Activated CD8-positive, alpha-beta memory T cell treated with anti-CD3 and anti-CD28 coated beads for 4 hours (primary cell): Measurements from ENCODE around the gene LHCGR.
"Not testable (repeated sequence)": the region's sequence is repeated elsewhere in the genome, so short reads cannot be mapped to it uniquely, and the experiment has no call there.

Experiments
- DNase-seq, 2 donors: peaks; one replicate each; pipeline ENCODE4 v3.0.0-alpha.2; 2020; ENCODE audit warnings: low read depth in 2 of 2

LHCGR gene

DNA sequence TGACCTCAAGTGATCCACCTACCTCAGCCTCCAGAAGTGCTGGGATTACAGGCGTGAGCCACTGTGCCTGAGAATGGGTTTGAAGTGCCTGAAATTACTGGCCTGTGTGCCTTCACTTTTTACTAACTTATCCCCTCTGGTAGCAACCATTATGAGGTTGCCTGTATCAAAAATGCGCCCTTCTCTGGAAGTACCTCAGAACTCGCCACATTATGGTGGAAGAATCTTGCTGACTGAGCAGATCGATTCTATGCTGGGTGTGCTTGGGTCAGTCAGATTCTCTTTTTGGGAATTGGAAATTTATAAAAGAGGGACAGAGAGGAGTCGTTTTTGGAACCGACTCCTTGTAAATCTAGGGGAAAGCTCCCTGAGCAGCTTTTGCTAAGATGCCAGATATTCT lies 8.2 kb downstream of the LHCGR start:
- DNase-seq, result no peak

DNA sequence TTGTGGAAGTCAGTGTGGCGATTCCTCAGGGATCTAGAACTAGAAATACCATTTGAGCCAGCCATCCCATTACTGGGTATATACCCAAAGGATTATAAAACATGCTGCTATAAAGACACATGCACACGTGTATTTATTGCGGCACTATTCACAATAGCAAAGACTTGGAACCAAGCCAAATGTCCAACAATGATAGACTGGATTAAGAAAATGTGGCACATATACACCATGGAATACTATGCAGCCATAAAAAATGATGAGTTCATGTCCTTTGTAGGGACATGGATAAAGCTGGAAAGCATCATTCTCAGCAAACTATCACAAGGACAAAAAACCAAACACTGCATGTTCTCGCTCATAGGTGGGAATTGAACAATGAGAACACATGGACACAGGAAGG lies 16.3 kb downstream of the LHCGR start:
- not testable (repeated sequence) for DNase-seq

DNA sequence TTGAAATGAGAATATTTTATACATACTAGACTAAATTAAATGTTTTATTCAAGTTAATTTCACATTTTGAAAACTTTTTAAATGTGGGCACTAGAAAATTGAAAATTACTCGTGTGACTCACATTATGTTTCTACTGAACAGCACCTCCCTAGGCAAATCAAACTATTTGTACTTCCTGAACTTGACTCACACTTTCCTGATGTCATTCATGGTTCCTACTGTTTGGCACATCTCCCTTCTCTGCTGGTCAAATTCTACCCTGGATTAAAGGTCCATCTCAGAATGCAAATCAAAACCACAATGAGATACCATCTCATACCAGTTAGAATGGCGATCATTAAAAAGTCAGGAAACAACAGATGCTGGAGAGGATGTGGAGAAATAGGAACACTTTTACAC lies 16.7 kb downstream of the LHCGR start:
- DNase-seq, result no peak

GRCh38 chr2:48736251-48736650 lies 19.3 kb downstream of the LHCGR start:
- no peak for DNase-seq

DNA sequence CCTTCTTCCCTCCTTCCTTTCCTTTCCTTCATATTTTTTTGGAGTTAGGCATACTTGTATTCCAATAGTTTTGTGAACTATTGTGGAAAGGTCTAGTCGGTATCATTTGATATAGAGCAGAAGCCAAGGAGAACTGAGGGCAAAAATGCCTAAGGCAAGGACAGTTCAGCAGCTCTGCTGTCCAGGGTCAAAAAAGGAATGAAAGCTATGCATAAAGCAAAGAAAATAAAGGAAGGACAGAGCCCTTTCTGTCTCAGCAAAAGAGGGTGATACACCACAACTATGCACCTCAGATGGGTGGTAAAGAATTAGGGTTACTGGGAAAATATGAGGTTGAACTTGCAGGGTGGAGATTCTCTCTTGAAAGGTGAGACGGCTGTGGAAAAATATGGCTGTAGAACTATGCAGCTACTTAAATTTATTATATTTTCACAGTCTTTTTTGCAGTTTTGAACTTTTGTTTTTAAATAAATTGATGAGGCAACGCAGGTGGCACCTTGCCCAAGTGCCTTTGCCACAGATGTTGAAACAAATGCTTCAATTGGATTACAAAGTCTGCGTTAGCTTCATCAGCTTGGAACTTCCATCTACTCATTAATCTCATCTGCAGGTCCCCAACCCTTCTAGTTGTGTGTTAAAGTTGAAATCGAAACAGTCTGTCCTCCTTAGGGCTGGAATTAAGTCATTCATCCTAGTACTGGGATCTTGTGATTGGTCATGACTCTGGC lies 20.8 kb downstream of the LHCGR start:
- DNase-seq, result no peak

- DNase-seq, result no peak
These were observed 22.4 kb downstream of the LHCGR start for GRCh38 chr2:48733067-48733503.

GRCh38 chr2:48728840-48729239 lies 26.7 kb downstream of the LHCGR start:
- DNase-seq, result no peak

DNA sequence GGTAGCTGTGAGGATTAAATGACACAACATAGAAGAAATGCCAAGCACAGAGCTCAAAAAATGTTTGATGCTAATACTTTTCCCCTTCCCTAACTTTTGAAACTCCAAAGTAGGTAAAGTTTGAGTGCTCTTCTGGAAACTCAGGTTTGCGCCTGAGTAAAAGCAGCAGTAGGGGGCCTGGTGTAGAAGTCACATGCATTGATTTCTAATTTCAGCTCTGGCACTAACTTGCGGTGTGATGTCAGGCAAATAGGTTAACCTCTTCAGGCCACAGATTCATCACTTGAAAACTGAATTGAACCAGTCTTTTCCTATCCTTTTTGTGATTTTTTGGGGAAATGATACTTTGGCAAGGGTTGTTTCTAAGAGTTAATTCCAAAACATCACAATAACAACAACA lies 27.2 kb downstream of the LHCGR start:
- no peak for DNase-seq

- no peak for DNase-seq
These were observed 28.0 kb downstream of the LHCGR start for GRCh38 chr2:48727560-48727959.

GRCh38 chr2:48725696-48726494 lies 29.6 kb downstream of the LHCGR start:
- no peak for DNase-seq

DNA sequence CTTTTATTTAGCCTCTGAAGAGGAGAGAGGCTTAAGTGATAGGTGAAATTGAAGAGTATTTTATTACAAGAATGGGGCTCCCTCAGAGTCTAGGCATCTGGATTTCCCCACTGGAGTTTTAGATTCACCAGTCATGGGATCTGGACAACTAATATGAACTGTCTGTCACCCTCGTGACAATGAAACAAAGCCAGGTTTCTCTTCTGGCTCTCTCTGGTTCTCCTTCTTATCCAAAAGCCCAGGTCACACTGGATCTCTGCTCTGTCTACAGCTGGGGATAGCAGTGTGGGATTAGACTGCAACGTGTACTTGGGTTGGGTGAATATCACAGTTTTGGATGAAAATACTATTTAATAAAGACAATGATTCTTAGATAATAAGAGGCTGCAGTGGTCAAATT lies 31.2 kb downstream of the LHCGR start:
- no peak for DNase-seq

GRCh38 chr2:48723129-48723528 lies 32.4 kb downstream of the LHCGR start:
- DNase-seq, result no peak

DNA sequence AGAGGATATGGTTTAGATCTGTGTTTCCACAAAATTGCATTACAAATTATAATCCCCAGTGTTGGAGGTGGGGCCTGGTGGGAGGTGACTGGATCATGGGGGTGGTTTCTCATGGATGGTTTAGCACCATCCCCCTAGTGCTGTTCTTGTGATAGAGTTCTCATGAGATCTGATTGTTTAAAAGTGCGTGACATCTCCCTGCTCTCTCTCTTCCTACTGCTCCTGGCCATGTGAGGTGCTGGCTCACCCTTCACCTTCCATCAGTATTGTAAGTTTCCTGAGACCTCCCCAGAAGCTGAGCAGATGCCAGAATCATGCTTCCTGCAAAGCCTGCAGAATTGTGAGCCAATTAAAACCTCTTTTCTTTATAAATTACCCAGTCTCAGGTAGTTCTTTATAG lies 33.1 kb downstream of the LHCGR start:
- DNase-seq, result no peak

- no peak for DNase-seq
These were observed 34.4 kb downstream of the LHCGR start for GRCh38 chr2:48721158-48721557.

GRCh38 chr2:48719480-48720177 lies 35.9 kb downstream of the LHCGR start:
- no peak for DNase-seq

- DNase-seq, result no peak
These were observed 37.7 kb downstream of the LHCGR start for GRCh38 chr2:48717846-48718245.

- DNase-seq, result no peak
These were observed 39.6 kb downstream of the LHCGR start for GRCh38 chr2:48715956-48716355.

GRCh38 chr2:48715042-48715899 lies 40.3 kb downstream of the LHCGR start:
- DNase-seq, result no peak

DNA sequence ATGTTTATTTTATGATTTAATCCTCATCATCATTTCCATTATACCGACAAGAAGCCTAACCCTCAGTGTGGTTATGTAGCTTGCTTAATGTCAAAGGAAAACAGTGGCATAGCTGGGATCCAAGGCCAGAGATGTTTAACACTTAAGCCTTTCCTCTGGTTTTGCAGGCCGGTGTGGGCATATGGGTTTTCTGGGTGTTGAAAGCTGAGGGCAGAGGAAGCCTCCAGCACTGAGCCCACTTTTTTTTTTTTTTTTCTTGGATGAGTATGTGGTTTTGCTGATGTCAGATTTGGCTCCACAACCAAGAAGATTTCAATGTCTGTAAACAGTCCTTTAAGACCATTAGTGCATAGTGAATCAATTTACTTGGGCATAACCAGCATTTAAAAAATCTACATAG lies 41.3 kb downstream of the LHCGR start:
- DNase-seq, result no peak

- no peak for DNase-seq
These were observed 41.9 kb downstream of the LHCGR start for GRCh38 chr2:48713647-48714046.

DNA sequence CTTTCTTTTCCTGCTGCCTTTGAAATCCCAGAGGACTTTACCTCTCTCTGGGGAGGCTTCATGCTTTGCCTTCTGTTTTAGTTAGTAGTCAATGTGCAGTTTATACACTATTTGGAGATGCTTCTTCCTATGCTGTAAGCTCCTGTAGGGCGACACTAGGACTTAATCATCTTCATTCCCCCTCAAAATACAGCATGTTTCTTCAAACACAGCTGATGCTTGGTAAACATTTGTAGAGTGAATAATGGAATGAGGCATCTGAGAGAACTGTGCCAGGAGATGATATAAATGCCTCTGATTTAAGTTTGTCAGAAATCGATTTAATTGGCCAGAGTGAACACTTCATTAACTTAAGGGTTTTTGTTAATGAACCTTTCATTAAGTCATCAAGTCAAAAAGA lies 43.4 kb downstream of the LHCGR start:
- DNase-seq, result no peak

DNA sequence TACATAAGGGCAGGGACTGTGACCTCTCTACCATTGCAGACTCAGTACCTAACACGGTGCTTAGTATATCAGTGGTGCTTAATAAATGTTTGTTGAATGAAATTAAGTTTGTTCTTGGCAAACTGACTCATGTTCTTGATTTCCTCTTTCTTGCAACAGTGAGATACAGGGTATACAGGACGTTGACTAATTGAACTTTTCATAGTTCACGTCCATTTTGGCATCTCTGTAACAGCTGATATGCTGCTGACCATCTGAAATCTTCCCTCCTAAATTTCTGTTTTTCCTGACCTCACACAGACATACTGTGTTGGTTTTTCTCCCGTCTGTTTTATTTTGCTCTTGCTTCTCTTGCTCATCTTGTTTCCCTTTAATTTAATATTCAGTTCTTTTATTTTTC lies 44.2 kb downstream of the LHCGR start:
- no peak for DNase-seq
